ENCODE measurements around the gene FAM222A.

Gene FAM222A

GRCh38 chr12:109717390-109718357 lies 4.0 kb downstream of the FAM222A start:
- TF ChIP-seq CTCF (IDR thresholded peaks at IDR 0.05; ENCODE audit: insufficient read depth, missing control alignments), result no peak
- FAIRE-seq, result no peak
- DNase-seq (ENCODE audit: insufficient read length, low spot score), result no peak

DNA sequence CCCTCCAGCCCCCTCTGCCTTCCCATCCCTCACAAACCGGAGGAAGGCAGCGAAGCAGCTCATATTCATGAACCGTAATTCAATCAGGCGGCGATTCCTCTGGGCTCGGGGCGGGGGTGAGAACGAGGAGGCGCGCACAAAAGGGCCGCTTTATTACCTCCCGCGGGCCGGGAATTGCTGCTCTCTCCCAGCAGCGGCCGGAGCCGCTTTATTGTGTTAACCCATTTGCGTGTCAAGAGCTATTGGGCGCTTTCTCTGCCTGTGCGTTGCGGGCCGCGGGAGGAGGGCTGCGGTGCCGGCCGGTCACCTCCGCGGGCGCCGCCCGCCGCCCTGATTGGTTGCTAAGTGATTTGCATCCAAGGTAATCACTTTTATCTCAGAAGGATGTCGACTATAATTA lies 4.8 kb downstream of the FAM222A start:
- TF ChIP-seq CTCF (IDR thresholded peaks at IDR 0.05; ENCODE audit: insufficient read depth, missing control alignments), result no peak
- DNase-seq (ENCODE audit: insufficient read length, low spot score) (no peak), FAIRE-seq (no peak)

DNA sequence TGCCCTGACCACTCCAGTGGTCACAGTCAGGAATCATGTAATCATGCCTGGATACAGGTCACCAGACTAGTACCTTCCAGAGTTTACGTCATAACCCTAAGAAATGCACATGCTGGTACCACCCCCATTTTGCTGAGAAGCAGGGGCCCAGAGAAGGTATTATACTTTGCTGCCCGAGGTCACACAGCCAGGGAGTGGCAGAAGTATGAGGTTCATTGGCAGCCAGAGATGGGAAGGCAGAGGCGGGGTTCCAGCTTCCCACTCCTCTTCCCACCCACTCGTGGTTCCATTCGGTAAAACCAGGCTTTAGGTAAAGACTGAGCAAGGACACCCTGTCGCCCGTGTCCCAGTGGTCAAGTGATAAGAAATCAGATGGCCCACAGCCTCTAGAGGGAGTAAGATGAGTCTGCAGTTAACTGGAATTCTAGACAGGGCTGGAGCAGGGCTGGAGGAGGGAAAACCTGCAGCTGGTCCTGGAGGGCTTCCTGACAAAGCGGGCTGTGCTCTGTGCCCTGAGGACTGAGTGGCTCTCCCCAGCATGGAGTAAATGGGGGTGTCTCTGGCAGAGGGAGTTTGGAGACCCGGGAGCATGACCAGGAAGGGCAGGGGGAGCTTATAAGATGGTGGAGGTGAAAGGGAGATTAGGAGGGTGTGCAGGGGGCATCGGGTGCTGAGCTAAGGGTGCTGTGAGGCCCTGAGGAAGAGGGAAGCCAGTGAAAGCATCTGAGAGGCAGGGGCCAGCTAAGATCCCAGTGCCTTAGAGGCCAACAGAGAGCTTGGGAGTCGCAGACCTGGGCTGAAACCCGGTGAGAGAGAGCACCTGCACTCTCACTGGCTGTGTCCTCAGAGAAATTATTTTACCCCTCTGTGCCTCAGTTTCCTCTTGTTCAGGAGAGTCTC lies 5.7 kb downstream of the FAM222A start:
- TF ChIP-seq CTCF (IDR thresholded peaks at IDR 0.05; ENCODE audit: insufficient read depth, missing control alignments), result peak; percentile 14
- DNase-seq (ENCODE audit: insufficient read length, low spot score) (no peak), FAIRE-seq (no peak)

- no peak for FAIRE-seq
- DNase-seq (ENCODE audit: insufficient read length, low spot score), result no peak
- no peak for TF ChIP-seq CTCF (IDR thresholded peaks at IDR 0.05; ENCODE audit: insufficient read depth, missing control alignments)
Measured at GRCh38 chr12:109720152-109720856, 6.7 kb downstream of the FAM222A start.

GRCh38 chr12:109720857-109721189 lies 7.2 kb downstream of the FAM222A start:
- no peak for DNase-seq (ENCODE audit: insufficient read length, low spot score)
- no peak for TF ChIP-seq CTCF (IDR thresholded peaks at IDR 0.05; ENCODE audit: insufficient read depth, missing control alignments)
- no peak for FAIRE-seq

DNA sequence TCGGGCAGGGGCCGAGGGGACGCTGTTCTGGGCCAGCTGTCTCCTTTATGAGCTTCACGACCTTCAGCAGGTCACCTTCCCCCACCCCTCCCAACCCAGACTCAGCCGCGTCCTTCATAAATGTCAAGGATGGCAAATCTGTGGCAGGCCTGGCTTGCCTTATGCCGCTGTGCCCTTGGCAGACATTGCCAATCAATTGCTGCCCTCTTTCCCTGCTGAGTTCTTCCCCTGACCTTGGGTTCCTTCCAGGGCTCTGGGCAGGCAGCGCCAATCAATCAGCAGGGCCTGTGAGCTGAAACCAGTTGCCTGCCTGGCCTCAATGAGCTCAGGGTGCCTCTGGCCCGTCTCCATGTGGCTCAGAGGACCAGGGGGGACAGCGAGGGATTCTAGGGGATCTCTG lies 7.7 kb downstream of the FAM222A start:
- DNase-seq (ENCODE audit: insufficient read length, low spot score) (no peak), FAIRE-seq (no peak)
- no peak for TF ChIP-seq CTCF (IDR thresholded peaks at IDR 0.05; ENCODE audit: insufficient read depth, missing control alignments)
